Calu3 (cell line): ENCODE results near the gene S100A4. TPM values are rescaled to one million over a fixed set of nuclear protein-coding genes. Genes with fewer than 3 reads are reported as not detected.
A peak's percentile ranks its signal among the peaks of the same experiment; 100 is the strongest.

ENCODE experiments used
- BruUV-seq: library from RNA; stranded (reverse); fragments of 400-500 nt; replicated peaks from 2 replicates; lab custom pipeline; 2021; lab: Mats Ljungman, UMichigan
- CTCF ChIA-PET: fragments of 300-600 bp; sonication (Branson Sonifier 250); formaldehyde crosslinking; loops from one replicate; lab custom pipeline; 2022; ENCODE audit warnings: antibody characterized with exemption; lab: Charles Lee
- DNase-seq: peaks from one replicate; pipeline ENCODE4 v3.0.0; 2022
- H3K27ac Mint-ChIP-seq: one replicate; pipeline ENCODE4 v1.8.0; 2022; ENCODE audit warnings: mixed read lengths; ENCODE audit not compliant: unreplicated experiment
- H3K27me3 Mint-ChIP-seq: one replicate; pipeline ENCODE4 v1.8.0; 2022; ENCODE audit warnings: mixed read lengths; ENCODE audit not compliant: unreplicated experiment
- H3K36me3 Mint-ChIP-seq: one replicate; pipeline ENCODE4 v1.8.0; 2022; ENCODE audit warnings: mild to moderate bottlenecking, moderate library complexity, mixed read lengths; ENCODE audit not compliant: insufficient read depth, unreplicated experiment
- H3K4me1 Mint-ChIP-seq: one replicate; pipeline ENCODE4 v1.8.0; 2022; ENCODE audit warnings: mild to moderate bottlenecking, low read depth, mixed read lengths; ENCODE audit not compliant: unreplicated experiment
- H3K4me3 Mint-ChIP-seq: one replicate; pipeline ENCODE4 v1.8.0; 2022; ENCODE audit warnings: mild to moderate bottlenecking, low read depth, moderate library complexity, mixed read lengths; ENCODE audit not compliant: unreplicated experiment
- H3K9me3 Mint-ChIP-seq: one replicate; pipeline ENCODE4 v1.8.0; 2022; ENCODE audit warnings: low read depth, mixed read lengths; ENCODE audit not compliant: unreplicated experiment
- intact Hi-C: fragments of 100-400 bp; cut with micrococcal nuclease; formaldehyde crosslinking; loops from one replicate; pipeline ENCODE4 v1.10.0; 2022; ENCODE audit not compliant: unreplicated experiment
- total RNA-seq: library from RNA; stranded (reverse); gene quantifications from 2 replicates; pipeline ENCODE4 v1.2.3, GENCODE V29; 2022
- TF ChIP-seq, protein P1 (sequence below): fragments of 200-600 bp; IDR thresholded peaks from one replicate; pipeline ENCODE4 v1.8.0; 2022; ENCODE audit warnings: antibody characterized with exemption; ENCODE audit not compliant: unreplicated experiment

S100A4 gene
- total RNA-seq, 1 experiment from 2014 or later = 20.5 TPM

DNA sequence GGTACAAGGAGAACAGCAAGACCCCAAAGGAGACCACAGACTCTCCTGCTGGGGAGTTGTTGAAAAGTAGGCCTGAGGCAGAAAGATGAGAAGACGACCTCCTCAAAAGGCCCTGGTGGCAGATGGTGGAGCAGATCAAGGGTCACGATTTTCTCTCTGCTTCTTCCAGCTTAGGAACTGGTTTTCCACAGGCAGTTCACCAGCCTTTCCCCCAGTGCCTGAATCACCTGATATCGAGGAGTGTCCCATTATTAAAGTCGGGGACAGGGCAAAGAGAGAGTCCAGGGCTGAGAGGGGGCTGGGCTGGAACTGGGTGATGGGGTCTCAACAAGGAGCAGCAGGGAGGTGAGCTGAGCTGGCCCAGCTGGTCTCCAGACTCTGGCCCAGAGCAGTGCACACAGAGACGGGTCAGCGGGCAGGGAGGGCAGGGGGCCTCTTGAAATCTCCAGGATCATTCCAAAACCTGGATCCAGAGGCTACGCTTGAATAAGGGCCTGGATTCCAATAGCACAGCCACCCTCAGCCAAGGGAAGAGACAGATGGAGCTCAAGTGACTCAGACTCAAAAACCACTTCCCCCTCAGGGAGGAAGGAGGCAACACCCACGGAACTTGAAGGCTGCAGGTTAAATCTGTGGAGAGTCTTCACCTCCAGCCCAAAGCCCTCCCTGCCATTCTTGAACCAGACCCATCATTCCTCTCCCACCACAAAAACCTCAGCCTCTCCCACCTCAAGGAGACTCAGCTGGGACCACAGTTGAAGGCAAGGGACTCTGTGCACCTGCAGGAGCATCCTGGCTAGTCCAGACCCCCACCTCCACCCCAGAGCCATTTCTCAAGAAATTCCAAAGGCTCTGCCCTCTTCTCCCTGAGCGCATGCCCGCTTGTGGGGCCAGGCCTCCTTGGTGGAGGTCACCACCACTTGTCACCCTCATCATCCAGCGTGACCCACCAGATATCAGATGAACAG is 4.9 kb downstream of the S100A4 start, which contains the start of gene S100A5:
TSS of gene S100A5 (minus strand) at position 541 of the 968 bp plus-strand sequence. CDS start 743 bp downstream, outside the sequence.
- peaks cover 91% of the 10 kb centered on the region for H3K4me1 Mint-ChIP-seq
- H3K9me3 Mint-ChIP-seq = no peaks in the 10 kb centered on the region
- H3K36me3 Mint-ChIP-seq = peaks cover 41% of the 10 kb centered on the region
- intact Hi-C loops = no loop called here
- TF ChIP-seq, protein P1, sequence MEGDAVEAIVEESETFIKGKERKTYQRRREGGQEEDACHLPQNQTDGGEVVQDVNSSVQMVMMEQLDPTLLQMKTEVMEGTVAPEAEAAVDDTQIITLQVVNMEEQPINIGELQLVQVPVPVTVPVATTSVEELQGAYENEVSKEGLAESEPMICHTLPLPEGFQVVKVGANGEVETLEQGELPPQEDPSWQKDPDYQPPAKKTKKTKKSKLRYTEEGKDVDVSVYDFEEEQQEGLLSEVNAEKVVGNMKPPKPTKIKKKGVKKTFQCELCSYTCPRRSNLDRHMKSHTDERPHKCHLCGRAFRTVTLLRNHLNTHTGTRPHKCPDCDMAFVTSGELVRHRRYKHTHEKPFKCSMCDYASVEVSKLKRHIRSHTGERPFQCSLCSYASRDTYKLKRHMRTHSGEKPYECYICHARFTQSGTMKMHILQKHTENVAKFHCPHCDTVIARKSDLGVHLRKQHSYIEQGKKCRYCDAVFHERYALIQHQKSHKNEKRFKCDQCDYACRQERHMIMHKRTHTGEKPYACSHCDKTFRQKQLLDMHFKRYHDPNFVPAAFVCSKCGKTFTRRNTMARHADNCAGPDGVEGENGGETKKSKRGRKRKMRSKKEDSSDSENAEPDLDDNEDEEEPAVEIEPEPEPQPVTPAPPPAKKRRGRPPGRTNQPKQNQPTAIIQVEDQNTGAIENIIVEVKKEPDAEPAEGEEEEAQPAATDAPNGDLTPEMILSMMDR = no peak
- no peaks in the 10 kb centered on the region for H3K27me3 Mint-ChIP-seq
- DNase-seq = no peak
- peak within 1 kb of the TSS; percentile 53 for H3K27ac Mint-ChIP-seq
- H3K4me3 Mint-ChIP-seq = no peak within 1 kb of the TSS
- BruUV-seq = no TSS peak
- CTCF ChIA-PET = interaction anchor here (0.5 to 1.6 kb wide), 5 partner anchors 26 to 168 kb away, joined by 3 to 12 read pairs (median 4); partner anchors contain the start of gene S100A16

- Mint-ChIP-seq H3K9me3 (no peaks in the 10 kb centered on the region), H3K4me1 (peaks cover 84% of the 10 kb centered on the region), H3K27me3 (no peaks in the 10 kb centered on the region), H3K4me3 (no peak overlapping the region), H3K27ac (peak overlapping the region; percentile 53), H3K36me3 (peaks cover 41% of the 10 kb centered on the region)
- intact Hi-C loops = no loop called here
- DNase-seq = no peak
- BruUV-seq = no TSS peak
- TF ChIP-seq, protein P1 = no peak
- CTCF ChIA-PET = interaction anchor here (0.5 to 1.6 kb wide), 4 partner anchors 28 to 170 kb away, joined by 3 to 12 read pairs (median 4); partner anchors contain the start of gene S100A13
Measured at GRCh38 chr1:153539395-153540093, 6.1 kb downstream of the S100A4 start.

GRCh38 chr1:153538315-153538821 is 7.2 kb downstream of the S100A4 start:
- TF ChIP-seq, protein P1 = no peak
- CTCF ChIA-PET = interaction anchor here (0.6 to 1.6 kb wide), 4 partner anchors 28 to 420 kb away, joined by 4 to 9 read pairs (median 5); partner anchors contain the start of genes CRTC2 and S100A13
- Mint-ChIP-seq H3K36me3 (peaks cover 52% of the 10 kb centered on the region), H3K27ac (peak overlapping the region; percentile 79), H3K4me3 (no peak overlapping the region), H3K27me3 (no peaks in the 10 kb centered on the region), H3K9me3 (no peaks in the 10 kb centered on the region), H3K4me1 (peaks cover 84% of the 10 kb centered on the region)
- intact Hi-C loops = no loop called here
- no TSS peak for BruUV-seq
- peak; percentile 72 for DNase-seq

GRCh38 chr1:153537376-153537730 is 8.3 kb downstream of the S100A4 start:
- H3K27me3 Mint-ChIP-seq = no peaks in the 10 kb centered on the region

More at GRCh38 chr1:153537376-153537730, 8.3 kb downstream of the S100A4 start:
- H3K4me3 Mint-ChIP-seq = no peak overlapping the region
- H3K9me3 Mint-ChIP-seq = no peaks in the 10 kb centered on the region
- no peak for DNase-seq
- CTCF ChIA-PET = interaction anchor here (0.8 to 6.0 kb wide), 2 partner anchors 27 to 31 kb away, joined by 3 to 117 read pairs; no protein-coding TSS in a partner anchor
- no TSS peak for BruUV-seq
- TF ChIP-seq, protein P1 = no peak
- H3K4me1 Mint-ChIP-seq = peaks cover 84% of the 10 kb centered on the region
- H3K27ac Mint-ChIP-seq = peak overlapping the region; percentile 77
- intact Hi-C loops = no loop called here
- peaks cover 62% of the 10 kb centered on the region for H3K36me3 Mint-ChIP-seq
